ENCODE data around the gene GBP6.

GRCh38 chr1:89369331-89369730 is 5.5 kb downstream of the GBP6 start:
- TF ChIP-seq CTCF (IDR thresholded peaks at IDR 0.05) (no peak), ZFX (IDR thresholded peaks at IDR 0.05; ENCODE audit: borderline replicate concordance) (no peak)
